ENCODE results near the gene TSNAX.
"Not testable (repeated sequence)": the region's sequence is repeated elsewhere in the genome, so short reads cannot be mapped to it uniquely, and the experiment has no call there.

The TSNAX gene

GRCh38 chr1:231561647-231562383, 33.3 kb downstream of the TSNAX start:
- DNase-seq (no peak), ATAC-seq (no peak)

GRCh38 chr1:231563247-231563646, 34.8 kb downstream of the TSNAX start:
- ATAC-seq, result no peak

DNA sequence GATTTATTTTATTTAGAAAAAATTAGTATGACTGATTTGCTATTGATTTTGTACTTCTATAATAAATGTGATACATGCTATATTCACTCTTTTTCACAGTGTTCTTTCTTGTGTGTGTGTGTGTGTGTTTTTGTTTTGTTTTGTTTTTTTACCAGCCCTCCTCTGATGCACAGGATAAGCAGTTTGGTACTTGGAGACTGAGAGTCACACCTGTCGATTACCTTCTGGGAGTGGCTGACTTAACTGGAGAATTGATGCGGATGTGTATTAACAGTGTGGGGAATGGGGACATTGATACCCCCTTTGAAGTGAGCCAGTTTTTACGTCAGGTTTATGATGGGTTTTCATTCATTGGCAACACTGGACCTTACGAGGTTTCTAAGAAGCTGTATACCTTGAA, 35.9 kb downstream of the TSNAX start:
- no peak for DNase-seq
- no peak for ATAC-seq

More at GRCh38 chr1:231563247-231563646, 34.8 kb downstream of the TSNAX start:
- no peak for DNase-seq

GRCh38 chr1:231566496-231566895, 38.0 kb downstream of the TSNAX start:
- ATAC-seq, result no peak
- DNase-seq, result no peak

GRCh38 chr1:231570262-231570661, 41.8 kb downstream of the TSNAX start:
- not testable (repeated sequence) for DNase-seq, ATAC-seq

DNA sequence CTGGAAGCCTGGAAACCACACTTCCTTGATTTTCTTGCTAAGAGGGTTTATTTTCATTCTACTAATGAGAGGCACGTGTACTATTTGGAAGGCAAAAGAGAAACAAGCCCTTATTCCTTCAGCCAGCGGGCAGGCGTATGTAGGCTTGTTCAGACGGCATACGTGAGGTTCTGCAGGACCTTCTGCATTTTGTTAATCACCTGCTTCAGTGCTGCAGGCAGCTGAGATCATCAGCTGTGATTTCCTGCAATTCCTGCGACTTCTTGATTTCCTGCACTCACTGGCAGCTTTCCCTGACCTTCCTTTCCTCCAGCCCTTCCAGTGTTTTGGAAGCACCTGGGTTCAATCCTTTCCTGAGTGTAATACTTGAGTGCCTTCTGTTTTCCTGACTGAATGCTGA, 43.4 kb downstream of the TSNAX start:
- ATAC-seq (no peak), DNase-seq (no peak)

- ATAC-seq (no peak), DNase-seq (no peak)
Measured at GRCh38 chr1:231575472-231575871, 47.0 kb downstream of the TSNAX start.

DNA sequence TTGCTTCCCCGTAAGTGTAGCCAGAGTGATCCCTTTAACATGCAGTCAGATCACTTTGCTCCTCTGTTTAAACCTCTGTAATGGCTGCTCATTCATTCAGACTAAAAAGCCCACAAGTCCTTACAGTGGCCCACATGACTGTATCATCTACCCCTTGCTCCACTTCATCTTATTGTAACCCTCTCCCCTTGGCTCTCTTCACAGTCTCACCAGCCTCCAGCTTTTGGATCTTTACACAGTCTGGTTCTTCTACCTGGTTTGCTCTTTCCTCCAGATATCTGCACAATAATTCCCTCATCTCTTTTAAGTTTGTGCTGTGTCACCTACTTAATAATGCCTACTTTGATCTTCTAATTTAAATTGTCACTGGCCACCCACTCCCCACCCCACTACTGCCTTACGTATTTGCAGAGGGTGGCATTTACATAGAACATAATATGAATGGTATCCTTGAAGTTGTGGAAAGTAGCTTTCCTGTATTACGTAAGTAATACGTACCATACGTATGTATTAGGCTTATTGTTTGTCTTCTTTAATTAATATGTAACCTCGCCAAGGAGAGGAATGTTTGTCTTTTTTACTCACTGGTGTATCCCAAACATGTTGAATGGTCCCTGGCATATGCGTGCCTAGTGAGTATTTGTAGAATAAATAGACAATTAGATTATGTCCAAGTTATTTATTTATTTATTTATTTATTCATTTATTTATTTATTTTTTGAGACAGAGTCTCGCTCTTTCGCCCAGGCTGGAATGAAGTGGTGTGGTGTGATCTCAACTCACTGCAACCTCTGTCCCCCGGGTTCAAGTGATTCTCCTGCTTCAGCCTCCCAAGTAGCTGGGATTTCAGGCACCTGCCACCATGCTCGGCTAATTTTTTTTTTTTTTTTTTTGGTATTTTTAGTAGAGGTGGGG, 48.6 kb downstream of the TSNAX start:
- DNase-seq (no peak), ATAC-seq (no peak)

- no peak for DNase-seq
- ATAC-seq, result no peak
Measured at GRCh38 chr1:231580874-231581273, 52.4 kb downstream of the TSNAX start.

DNA sequence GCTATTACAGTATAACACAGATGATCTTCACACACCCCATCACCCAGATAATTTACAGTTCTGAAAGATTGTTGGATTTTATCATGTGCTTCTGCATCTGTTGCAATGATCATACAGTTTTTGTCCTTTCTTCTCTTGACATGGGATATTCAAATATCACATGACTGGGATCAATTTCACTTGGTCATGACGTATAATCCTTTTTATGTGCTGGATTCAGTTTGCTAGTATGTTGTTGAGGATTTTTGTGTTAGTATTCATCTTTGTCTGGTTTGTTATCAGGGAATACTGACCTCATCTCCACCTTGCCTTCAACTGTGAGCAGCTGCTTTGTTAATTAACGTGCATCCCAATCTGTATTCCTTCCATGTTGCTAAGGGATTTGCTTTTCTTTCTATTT, 53.4 kb downstream of the TSNAX start:
- ATAC-seq (no peak), DNase-seq (no peak)

GRCh38 chr1:231583376-231583775, 54.9 kb downstream of the TSNAX start:
- ATAC-seq, result no peak

DNA sequence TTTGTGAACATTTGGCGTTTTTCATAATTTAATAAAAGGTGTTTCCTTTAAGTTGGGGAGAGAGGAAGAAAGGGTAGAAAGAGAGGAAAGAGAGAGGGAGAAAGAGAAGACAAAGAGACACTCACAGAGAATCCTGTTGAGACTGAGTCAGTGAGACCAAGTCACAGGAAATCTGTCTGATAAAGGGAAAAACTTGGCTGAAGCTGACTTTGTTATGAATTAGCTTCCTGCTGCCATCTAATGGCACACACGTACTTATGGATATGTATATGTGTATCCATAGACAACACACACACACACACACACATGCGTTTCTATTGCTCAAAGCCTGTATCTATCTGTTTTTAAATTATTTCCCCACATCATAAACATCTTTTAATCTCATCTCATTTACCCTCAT, 55.6 kb downstream of the TSNAX start:
- DNase-seq, result no peak

More at GRCh38 chr1:231583376-231583775, 54.9 kb downstream of the TSNAX start:
- DNase-seq, result no peak

DNA sequence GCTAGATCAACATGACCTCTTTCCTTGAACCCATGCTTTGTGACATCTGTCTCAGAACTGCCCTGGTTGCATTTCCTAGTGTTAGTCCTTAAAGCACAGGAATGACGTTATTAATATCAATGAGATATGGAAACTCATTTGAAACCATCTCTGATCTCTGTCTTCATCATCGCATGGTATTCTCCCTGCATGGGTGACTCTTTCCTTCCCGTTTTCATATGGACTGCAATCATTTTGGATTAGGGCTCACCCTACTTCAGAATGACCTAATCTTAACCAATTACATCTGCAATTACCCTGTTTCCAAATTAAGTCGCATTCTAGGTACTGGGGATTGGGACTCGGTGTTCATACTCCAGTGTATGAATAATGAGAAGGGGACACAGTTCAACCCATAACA, 56.5 kb downstream of the TSNAX start:
- ATAC-seq, result no peak
- DNase-seq, result no peak

More for the DNA sequence above, 55.6 kb downstream of the TSNAX start:
- ATAC-seq, result no peak

- ATAC-seq (no peak), DNase-seq (peak; percentile 44)
Measured at GRCh38 chr1:231590453-231591198, 62.2 kb downstream of the TSNAX start.

DNA sequence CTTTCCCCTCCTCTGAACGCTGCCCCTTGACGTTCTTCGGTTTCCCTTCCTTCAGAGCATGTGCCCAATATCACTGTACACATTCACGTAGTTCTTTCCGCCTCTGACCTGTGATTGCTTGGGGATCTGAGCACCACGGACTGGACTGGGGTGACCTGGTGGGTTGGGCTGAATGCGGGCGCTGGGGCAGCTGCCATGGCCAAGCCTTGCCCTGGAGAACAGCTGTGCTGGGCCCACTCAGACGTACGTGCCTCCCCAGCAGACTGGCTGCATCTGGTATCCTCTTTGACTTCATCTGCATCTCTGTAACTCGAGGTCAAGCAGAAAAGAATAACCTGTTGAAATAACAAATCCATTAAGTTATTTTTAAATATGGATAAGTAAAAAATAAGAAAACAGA, 63.0 kb downstream of the TSNAX start:
- no peak for ATAC-seq
- DNase-seq, result no peak

GRCh38 chr1:231592809-231593208, 64.3 kb downstream of the TSNAX start:
- DNase-seq (no peak), ATAC-seq (no peak)

DNA sequence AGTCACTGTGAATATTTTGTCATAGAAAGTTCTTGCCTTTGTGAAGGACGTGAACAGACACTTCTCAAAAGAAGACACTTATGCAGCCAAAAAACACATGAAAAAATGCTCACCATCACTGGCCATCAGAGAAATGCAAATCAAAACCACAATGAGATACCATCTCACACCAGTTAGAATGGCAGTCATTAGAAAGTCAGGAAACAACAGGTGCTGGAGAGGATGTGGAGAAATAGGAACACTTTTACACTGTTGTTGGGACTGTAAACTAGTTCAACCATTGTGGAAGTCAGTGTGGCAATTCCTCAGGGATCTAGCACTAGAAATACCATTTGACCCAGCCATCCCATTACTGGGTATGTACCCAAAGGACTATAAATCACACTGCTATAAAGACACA, 64.8 kb downstream of the TSNAX start:
- DNase-seq, ATAC-seq: not testable (repeated sequence)

GRCh38 chr1:231594123-231594522, 65.7 kb downstream of the TSNAX start:
- no peak for DNase-seq
- no peak for ATAC-seq

- no peak for DNase-seq
- no peak for ATAC-seq
Measured at GRCh38 chr1:231594749-231595148, 66.3 kb downstream of the TSNAX start.

DNA sequence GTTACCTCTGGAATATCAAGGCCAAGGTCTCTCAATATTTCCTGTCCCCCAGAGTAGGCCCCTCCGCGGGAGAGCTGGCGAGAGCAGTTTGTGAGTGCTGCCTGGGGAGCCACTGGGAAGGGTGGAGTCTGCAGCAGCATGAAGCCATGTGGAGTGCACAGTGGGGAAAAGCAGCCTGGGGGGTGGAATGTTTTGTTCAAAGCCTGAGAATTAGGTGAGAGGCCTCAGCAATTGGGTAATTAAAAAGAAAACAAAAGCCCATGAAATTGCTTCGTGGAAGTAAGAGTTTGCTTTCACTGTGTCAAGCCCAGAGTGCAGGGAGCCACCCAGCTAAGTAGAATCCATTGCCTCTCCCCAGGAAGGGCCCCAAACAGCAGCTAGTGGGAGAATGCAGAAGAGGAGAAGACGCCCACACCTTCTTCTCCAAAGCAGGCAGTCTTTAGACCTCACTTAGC, 67.9 kb downstream of the TSNAX start:
- no peak for DNase-seq
- ATAC-seq, result no peak

GRCh38 chr1:231597971-231598370, 69.5 kb downstream of the TSNAX start:
- ATAC-seq (no peak), DNase-seq (no peak)

DNA sequence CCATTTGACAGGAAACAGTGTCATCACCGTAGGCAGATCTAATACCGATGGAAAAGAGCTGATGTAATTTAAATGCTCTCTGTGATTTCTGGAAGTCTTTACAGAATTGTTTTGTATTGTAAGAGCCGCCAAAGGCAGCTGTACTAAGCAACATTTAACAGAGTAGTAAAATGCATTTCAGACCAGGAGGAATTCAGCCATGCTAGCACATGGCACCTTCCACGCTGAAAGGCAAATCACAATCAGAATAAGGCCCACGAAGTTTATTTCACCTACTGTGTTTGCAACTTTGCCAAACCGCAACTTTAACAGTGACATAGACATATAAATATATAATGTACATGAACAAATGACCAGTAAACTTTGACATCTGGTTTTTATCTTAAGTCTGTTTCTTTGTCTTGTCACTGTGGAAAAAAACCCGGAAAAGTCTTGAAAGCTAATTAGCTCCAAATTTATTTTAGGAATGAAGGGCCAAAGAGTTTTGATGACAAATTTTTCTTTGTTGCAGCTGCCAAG, 72.0 kb downstream of the TSNAX start:
- ATAC-seq (no peak), DNase-seq (no peak)
